ENCODE results near the gene PIEZO1. TPM values are rescaled to one million over a fixed set of nuclear protein-coding genes. Genes with fewer than 3 reads are reported as not detected.

Gene PIEZO1
- total RNA-seq, 6 experiments from 2014 or later = 48.9 to 91.9 (median 64.4) TPM

- Histone ChIP-seq H3K27me3 (no peaks in the 10 kb centered on the region), H3K36me3 (no peaks in the 10 kb centered on the region), H3K27ac (peak overlapping the region in 2 of 3 donors; percentile 25 to 33), H3K4me3 (no peak overlapping the region), H3K9me3 (no peaks in the 10 kb centered on the region), H3K4me1 (peaks cover 0 to 30% (median 14%) of the 10 kb centered on the region in 4 donors)
- DNase-seq = no peak
- intact Hi-C loops (cut with DNase I) = no loop called here
- ATAC-seq = no peak
- TF ChIP-seq CTCF (IDR thresholded peaks at IDR 0.05) (no peak), POLR2A (IDR thresholded peaks at IDR 0.05) (no peak)
- WGBS (ENCODE audit: insufficient coverage, low coverage, low lambda C conversion rate, missing lambda C conversion rate) = 100% methylated on average over 1 of the region's 12 CpGs
Observed at GRCh38 chr16:88767546-88768070, 17.4 kb downstream of the PIEZO1 start.

GRCh38 chr16:88766975-88767374 lies 18.0 kb downstream of the PIEZO1 start:
- H3K36me3 ChIP-seq = no peaks in the 10 kb centered on the region
- ATAC-seq = no peak
- DNase-seq = no peak
- no peaks in the 10 kb centered on the region for H3K27me3 ChIP-seq
- intact Hi-C loops (cut with DNase I) = no loop called here
- no peaks in the 10 kb centered on the region for H3K9me3 ChIP-seq
- no peak overlapping the region for H3K27ac ChIP-seq
- H3K4me1 ChIP-seq = peaks cover 0 to 36% (median 16%) of the 10 kb centered on the region in 4 donors
- 60% methylated on average over 11 of the region's 11 CpGs for WGBS (ENCODE audit: insufficient coverage, low coverage, low lambda C conversion rate, missing lambda C conversion rate)
- H3K4me3 ChIP-seq = no peak overlapping the region
- no peak for TF ChIP-seq CTCF (IDR thresholded peaks at IDR 0.05)
- TF ChIP-seq POLR2A (IDR thresholded peaks at IDR 0.05) = no peak

- DNase-seq (no peak), ATAC-seq (peak in 3 of 4 donors; percentile 1 to 46 (median 13))
- no peaks in the 10 kb centered on the region for H3K27me3 ChIP-seq
- TF ChIP-seq POLR2A (IDR thresholded peaks at IDR 0.05) = no peak
- TF ChIP-seq CTCF (IDR thresholded peaks at IDR 0.05) = no peak
- H3K27ac ChIP-seq = no peak overlapping the region
- intact Hi-C loops (cut with DNase I) = no loop called here
- H3K4me1 ChIP-seq = peaks cover 0 to 45% (median 17%) of the 10 kb centered on the region in 4 donors
- WGBS (ENCODE audit: insufficient coverage, low coverage, low lambda C conversion rate, missing lambda C conversion rate) = no CpG with 5 or more reads among the region's 9 CpGs
- H3K4me3 ChIP-seq = no peak overlapping the region
- no peaks in the 10 kb centered on the region for H3K9me3 ChIP-seq
- no peaks in the 10 kb centered on the region for H3K36me3 ChIP-seq
Observed at GRCh38 chr16:88764913-88765349, 20.1 kb downstream of the PIEZO1 start.

- no peaks in the 10 kb centered on the region for H3K36me3 ChIP-seq
- H3K27ac ChIP-seq = peak overlapping the region in 1 of 3 donors; percentile 75
- H3K4me3 ChIP-seq = no peak overlapping the region
- H3K27me3 ChIP-seq = no peaks in the 10 kb centered on the region
- ATAC-seq = no peak
- no peaks in the 10 kb centered on the region for H3K9me3 ChIP-seq
- no peak for TF ChIP-seq POLR2A (IDR thresholded peaks at IDR 0.05)
- TF ChIP-seq CTCF (IDR thresholded peaks at IDR 0.05) = no peak
- intact Hi-C loops (cut with DNase I) = no loop called here
- peaks cover 0 to 52% (median 21%) of the 10 kb centered on the region in 4 donors for H3K4me1 ChIP-seq
- no peak for DNase-seq
- 100% methylated on average over 2 of the region's 19 CpGs for WGBS (ENCODE audit: insufficient coverage, low coverage, low lambda C conversion rate, missing lambda C conversion rate)
Observed at GRCh38 chr16:88764080-88764479, 20.9 kb downstream of the PIEZO1 start.

Measured in right lobe of liver (tissue), 6 donors.